Activated T-helper 2 cell treated with anti-CD3 and anti-CD28 coated beads, Interferon-gamma antibody, Interleukin-2, Interleukin-4, amounts not matched to agents 10 μg/mL and 5 μg/mL and 100 μg/mL, durations not matched to agents 14 hours and 24 hours and 36 hours (primary cell): ENCODE data around the gene TSC22D1. TPM values are rescaled to one million over a fixed set of nuclear protein-coding genes. Genes with fewer than 3 reads are reported as not detected.

ENCODE experiments used
- DNase-seq: peaks from one replicate; pipeline ENCODE4 v3.0.0; 2021; ENCODE audit warnings: low spot score
- H3K27ac Mint-ChIP-seq: one replicate; pipeline ENCODE4 v1.8.0; 2021; ENCODE audit warnings: mixed read lengths
- H3K27me3 Mint-ChIP-seq: one replicate; pipeline ENCODE4 v1.8.0; 2021; ENCODE audit warnings: low read depth, mixed read lengths
- H3K36me3 Mint-ChIP-seq: one replicate; pipeline ENCODE4 v1.8.0; 2021; ENCODE audit warnings: low read depth, mixed read lengths
- H3K4me1 Mint-ChIP-seq: one replicate; pipeline ENCODE4 v1.8.0; 2021; ENCODE audit warnings: low read depth, mixed read lengths
- H3K4me3 Mint-ChIP-seq: one replicate; pipeline ENCODE4 v1.8.0; 2021; ENCODE audit warnings: low read depth, mild to moderate bottlenecking, moderate library complexity, mixed read lengths
- H3K9me3 Mint-ChIP-seq: one replicate; pipeline ENCODE4 v1.8.0; 2021; ENCODE audit warnings: mixed read lengths
- intact Hi-C: fragments of 100-400 bp; cut with micrococcal nuclease; formaldehyde crosslinking; loops from one replicate; pipeline ENCODE4 v1.15.1; 2023
- total RNA-seq: library from RNA; stranded (reverse); gene quantifications from 2 replicates; pipeline ENCODE4 v1.2.3, GENCODE V29; 2022

TSC22D1 gene
- total RNA-seq, 1 donor from 2014 or later: 5.0 TPM

GRCh38 chr13:44412346-44412935 lies 163.7 kb downstream of the TSC22D1 start:
- Mint-ChIP-seq H3K4me3 (no peak overlapping the region), H3K27me3 (no peaks in the 10 kb centered on the region), H3K4me1 (no peaks in the 10 kb centered on the region), H3K36me3 (no peaks in the 10 kb centered on the region), H3K27ac (no peak overlapping the region), H3K9me3 (no peaks in the 10 kb centered on the region)
- intact Hi-C loops: no loop called here
- DNase-seq: no peak

- H3K4me1 Mint-ChIP-seq: no peaks in the 10 kb centered on the region
- H3K36me3 Mint-ChIP-seq: no peaks in the 10 kb centered on the region
- no peak overlapping the region for H3K27ac Mint-ChIP-seq
- intact Hi-C loops: no loop called here
- no peaks in the 10 kb centered on the region for H3K9me3 Mint-ChIP-seq
- no peak overlapping the region for H3K4me3 Mint-ChIP-seq
- peaks cover 2% of the 10 kb centered on the region for H3K27me3 Mint-ChIP-seq
- no peak for DNase-seq
Measured at GRCh38 chr13:44411841-44412240, 164.3 kb downstream of the TSC22D1 start.

GRCh38 chr13:44410328-44410859 lies 165.7 kb downstream of the TSC22D1 start:
- Mint-ChIP-seq H3K4me3 (no peak overlapping the region), H3K4me1 (no peaks in the 10 kb centered on the region), H3K36me3 (no peaks in the 10 kb centered on the region), H3K27me3 (peaks cover 2% of the 10 kb centered on the region), H3K9me3 (no peaks in the 10 kb centered on the region), H3K27ac (no peak overlapping the region)
- intact Hi-C loops: no loop called here
- no peak for DNase-seq

GRCh38 chr13:44409595-44409994 lies 166.5 kb downstream of the TSC22D1 start:
- Mint-ChIP-seq H3K36me3 (no peaks in the 10 kb centered on the region), H3K27me3 (peaks cover 2% of the 10 kb centered on the region), H3K4me1 (no peaks in the 10 kb centered on the region), H3K27ac (no peak overlapping the region), H3K4me3 (no peak overlapping the region), H3K9me3 (no peaks in the 10 kb centered on the region)
- intact Hi-C loops: no loop called here
- DNase-seq: no peak

GRCh38 chr13:44407891-44408290 lies 168.2 kb downstream of the TSC22D1 start:
- H3K4me1 Mint-ChIP-seq: no peaks in the 10 kb centered on the region
- intact Hi-C loops: no loop called here
- H3K36me3 Mint-ChIP-seq: no peaks in the 10 kb centered on the region
- DNase-seq: no peak
- H3K4me3 Mint-ChIP-seq: no peak overlapping the region
- peaks cover 2% of the 10 kb centered on the region for H3K27me3 Mint-ChIP-seq
- no peak overlapping the region for H3K27ac Mint-ChIP-seq
- H3K9me3 Mint-ChIP-seq: no peaks in the 10 kb centered on the region

GRCh38 chr13:44407379-44407778 lies 168.8 kb downstream of the TSC22D1 start:
- no peak for DNase-seq
- Mint-ChIP-seq H3K4me1 (no peaks in the 10 kb centered on the region), H3K36me3 (no peaks in the 10 kb centered on the region), H3K4me3 (no peak overlapping the region), H3K27me3 (peaks cover 2% of the 10 kb centered on the region), H3K9me3 (no peaks in the 10 kb centered on the region), H3K27ac (no peak overlapping the region)
- intact Hi-C loops: no loop called here

- Mint-ChIP-seq H3K4me3 (no peak overlapping the region), H3K9me3 (no peaks in the 10 kb centered on the region), H3K36me3 (no peaks in the 10 kb centered on the region), H3K27ac (no peak overlapping the region), H3K4me1 (no peaks in the 10 kb centered on the region), H3K27me3 (peaks cover 2% of the 10 kb centered on the region)
- DNase-seq: no peak
- intact Hi-C loops: no loop called here
Measured at GRCh38 chr13:44406617-44407016, 169.5 kb downstream of the TSC22D1 start.

GRCh38 chr13:44404261-44405132 lies 171.6 kb downstream of the TSC22D1 start:
- Mint-ChIP-seq H3K36me3 (no peaks in the 10 kb centered on the region), H3K27ac (no peak overlapping the region), H3K27me3 (peaks cover 2% of the 10 kb centered on the region), H3K4me1 (no peaks in the 10 kb centered on the region), H3K9me3 (no peaks in the 10 kb centered on the region), H3K4me3 (no peak overlapping the region)
- DNase-seq: no peak
- intact Hi-C loops: no loop called here

GRCh38 chr13:44403461-44404056 lies 172.6 kb downstream of the TSC22D1 start:
- Mint-ChIP-seq H3K36me3 (no peaks in the 10 kb centered on the region), H3K27ac (no peak overlapping the region)
- intact Hi-C loops: no loop called here

GRCh38 chr13:44402899-44403445 lies 173.2 kb downstream of the TSC22D1 start:
- Mint-ChIP-seq H3K27ac (no peak overlapping the region), H3K4me3 (no peak overlapping the region), H3K4me1 (no peaks in the 10 kb centered on the region), H3K36me3 (no peaks in the 10 kb centered on the region), H3K9me3 (no peaks in the 10 kb centered on the region), H3K27me3 (peaks cover 2% of the 10 kb centered on the region)
- no peak for DNase-seq
- intact Hi-C loops: no loop called here

More at GRCh38 chr13:44403461-44404056, 172.6 kb downstream of the TSC22D1 start:
- Mint-ChIP-seq H3K27me3 (peaks cover 2% of the 10 kb centered on the region), H3K4me3 (no peak overlapping the region), H3K4me1 (no peaks in the 10 kb centered on the region), H3K9me3 (no peaks in the 10 kb centered on the region)
- no peak for DNase-seq

GRCh38 chr13:44401577-44401976 lies 174.6 kb downstream of the TSC22D1 start:
- no peak overlapping the region for H3K4me3 Mint-ChIP-seq
- intact Hi-C loops: no loop called here
- H3K9me3 Mint-ChIP-seq: no peaks in the 10 kb centered on the region
- no peak overlapping the region for H3K27ac Mint-ChIP-seq
- no peaks in the 10 kb centered on the region for H3K36me3 Mint-ChIP-seq
- no peaks in the 10 kb centered on the region for H3K4me1 Mint-ChIP-seq
- no peak for DNase-seq
- H3K27me3 Mint-ChIP-seq: no peaks in the 10 kb centered on the region

- no peak overlapping the region for H3K27ac Mint-ChIP-seq
- intact Hi-C loops: no loop called here
- DNase-seq: no peak
- no peak overlapping the region for H3K4me3 Mint-ChIP-seq
- no peaks in the 10 kb centered on the region for H3K4me1 Mint-ChIP-seq
- no peaks in the 10 kb centered on the region for H3K9me3 Mint-ChIP-seq
- H3K36me3 Mint-ChIP-seq: no peaks in the 10 kb centered on the region
- no peaks in the 10 kb centered on the region for H3K27me3 Mint-ChIP-seq
Measured at GRCh38 chr13:44400736-44401135, 175.4 kb downstream of the TSC22D1 start.

GRCh38 chr13:44399074-44399473 lies 177.1 kb downstream of the TSC22D1 start:
- Mint-ChIP-seq H3K27ac (no peak overlapping the region), H3K9me3 (no peaks in the 10 kb centered on the region), H3K4me3 (no peak overlapping the region), H3K4me1 (no peaks in the 10 kb centered on the region), H3K27me3 (peaks cover 2% of the 10 kb centered on the region), H3K36me3 (no peaks in the 10 kb centered on the region)
- DNase-seq: no peak
- intact Hi-C loops: no loop called here
